Nephron progenitor cell (in vitro differentiated cells): Measurements from ENCODE around the gene NFKB1.
"Not testable (repeated sequence)": the region's sequence is repeated elsewhere in the genome, so short reads cannot be mapped to it uniquely, and the experiment has no call there.

Experiments
- DNase-seq: peaks from one replicate; pipeline ENCODE4 v3.0.0; 2021
- H3K27ac Mint-ChIP-seq: 2 replicates; pipeline ENCODE4 v1.8.0; 2021; ENCODE audit warnings: mild to moderate bottlenecking, moderate library complexity, mixed read lengths
- H3K27me3 Mint-ChIP-seq: 2 replicates; pipeline ENCODE4 v1.8.0; 2021; ENCODE audit warnings: mild to moderate bottlenecking, low read depth, mixed read lengths; ENCODE audit not compliant: poor library complexity
- H3K36me3 Mint-ChIP-seq: 2 replicates; pipeline ENCODE4 v1.8.0; 2021; ENCODE audit warnings: low read depth, mixed read lengths
- H3K4me1 Mint-ChIP-seq: 2 replicates; pipeline ENCODE4 v1.8.0; 2021; ENCODE audit warnings: mixed read lengths
- H3K4me3 Mint-ChIP-seq: 2 replicates; pipeline ENCODE4 v1.8.0; 2021; ENCODE audit warnings: mild to moderate bottlenecking, moderate library complexity, mixed read lengths
- H3K9me3 Mint-ChIP-seq: 2 replicates; pipeline ENCODE4 v1.8.0; 2021; ENCODE audit warnings: mild to moderate bottlenecking, moderate library complexity, mixed read lengths
- TF ChIP-seq, protein P1 (sequence below): fragments of 200-600 bp; sonication (generic); IDR thresholded peaks from 2 replicates; pipeline ENCODE4 v1.5.0; 2021; ENCODE audit warnings: antibody characterized with exemption

The NFKB1 gene

DNA sequence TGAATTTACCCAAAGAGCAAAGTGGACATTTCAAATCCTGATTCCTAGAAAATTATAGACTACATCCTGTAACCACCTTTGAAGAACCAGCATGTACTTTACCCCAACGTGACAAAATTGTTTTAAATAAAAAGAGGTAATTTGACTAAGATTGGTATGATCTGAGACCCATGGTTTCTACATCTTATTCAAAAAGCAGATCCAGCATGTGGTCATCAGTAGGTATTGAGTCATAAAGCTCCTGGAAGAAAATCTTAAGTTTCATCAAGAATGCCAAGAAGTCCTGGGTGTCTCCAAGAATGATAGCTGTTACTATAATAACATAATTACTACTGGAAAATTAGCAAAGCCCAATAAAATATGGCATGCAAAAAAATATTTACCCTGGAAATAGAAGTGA is 61.8 kb downstream of the NFKB1 start:
- H3K27me3 Mint-ChIP-seq: no peaks in the 10 kb centered on the region
- TF ChIP-seq, protein P1, sequence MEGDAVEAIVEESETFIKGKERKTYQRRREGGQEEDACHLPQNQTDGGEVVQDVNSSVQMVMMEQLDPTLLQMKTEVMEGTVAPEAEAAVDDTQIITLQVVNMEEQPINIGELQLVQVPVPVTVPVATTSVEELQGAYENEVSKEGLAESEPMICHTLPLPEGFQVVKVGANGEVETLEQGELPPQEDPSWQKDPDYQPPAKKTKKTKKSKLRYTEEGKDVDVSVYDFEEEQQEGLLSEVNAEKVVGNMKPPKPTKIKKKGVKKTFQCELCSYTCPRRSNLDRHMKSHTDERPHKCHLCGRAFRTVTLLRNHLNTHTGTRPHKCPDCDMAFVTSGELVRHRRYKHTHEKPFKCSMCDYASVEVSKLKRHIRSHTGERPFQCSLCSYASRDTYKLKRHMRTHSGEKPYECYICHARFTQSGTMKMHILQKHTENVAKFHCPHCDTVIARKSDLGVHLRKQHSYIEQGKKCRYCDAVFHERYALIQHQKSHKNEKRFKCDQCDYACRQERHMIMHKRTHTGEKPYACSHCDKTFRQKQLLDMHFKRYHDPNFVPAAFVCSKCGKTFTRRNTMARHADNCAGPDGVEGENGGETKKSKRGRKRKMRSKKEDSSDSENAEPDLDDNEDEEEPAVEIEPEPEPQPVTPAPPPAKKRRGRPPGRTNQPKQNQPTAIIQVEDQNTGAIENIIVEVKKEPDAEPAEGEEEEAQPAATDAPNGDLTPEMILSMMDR: no peak
- no peak for DNase-seq
- H3K9me3 Mint-ChIP-seq: no peaks in the 10 kb centered on the region
- no peak overlapping the region for H3K27ac Mint-ChIP-seq
- no peak overlapping the region for H3K4me3 Mint-ChIP-seq
- H3K36me3 Mint-ChIP-seq: no peaks in the 10 kb centered on the region
- H3K4me1 Mint-ChIP-seq: no peaks in the 10 kb centered on the region

DNA sequence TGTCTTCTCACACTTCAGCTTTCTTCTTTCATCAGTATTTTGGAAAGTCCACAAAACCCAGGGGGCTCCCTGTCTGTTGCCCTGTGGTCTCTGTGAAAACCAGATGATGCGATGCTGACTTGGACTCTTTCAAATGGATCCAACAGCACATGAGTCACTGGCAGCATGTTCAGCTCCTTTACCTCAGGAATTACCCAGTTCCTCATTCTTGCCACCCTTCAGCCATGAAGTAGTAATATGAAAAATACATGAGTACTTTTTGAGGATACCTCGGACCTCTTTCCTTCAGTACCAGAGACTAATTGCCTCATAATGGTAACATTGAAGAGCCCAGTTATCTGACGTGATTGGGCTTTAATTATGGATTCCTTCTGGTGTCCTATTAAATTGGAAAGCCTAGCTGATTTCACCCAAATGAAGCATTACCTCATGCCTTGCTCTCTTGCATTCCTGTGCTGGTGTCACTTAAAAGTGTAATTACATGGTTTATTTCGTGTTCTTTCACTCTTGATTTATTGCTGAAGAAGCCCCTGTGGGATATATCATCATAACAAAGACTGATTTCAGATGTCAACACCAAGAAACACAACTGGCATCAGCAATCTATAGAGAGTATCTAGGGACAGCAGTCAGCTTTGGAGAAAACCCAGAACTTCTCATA is 63.4 kb downstream of the NFKB1 start:
- no peaks in the 10 kb centered on the region for H3K36me3 Mint-ChIP-seq
- no peaks in the 10 kb centered on the region for H3K4me1 Mint-ChIP-seq
- no peak overlapping the region for H3K4me3 Mint-ChIP-seq
- H3K27ac Mint-ChIP-seq: no peak overlapping the region
- no peaks in the 10 kb centered on the region for H3K9me3 Mint-ChIP-seq
- no peak for DNase-seq
- TF ChIP-seq, protein P1: no peak
- no peaks in the 10 kb centered on the region for H3K27me3 Mint-ChIP-seq

DNA sequence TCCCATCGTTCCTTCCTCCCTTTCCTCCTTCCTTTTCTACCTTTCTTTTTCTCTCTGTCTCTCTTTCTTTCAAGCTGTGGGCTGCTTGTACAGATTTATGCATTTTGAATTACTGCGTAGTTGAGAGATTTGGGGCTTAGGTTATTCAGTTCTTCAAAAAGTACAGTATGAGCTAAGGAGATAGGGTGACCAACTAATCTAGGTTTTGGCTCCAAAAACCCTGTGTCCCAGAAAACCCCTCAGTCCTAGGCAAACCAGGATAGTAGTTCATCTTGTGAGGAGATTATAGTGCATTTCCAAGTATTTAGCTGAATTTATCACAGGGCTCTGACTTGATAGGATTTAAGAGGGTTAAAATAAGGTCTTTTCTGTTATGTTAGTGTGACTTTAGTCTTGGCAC is 64.5 kb downstream of the NFKB1 start:
- peaks cover 3% of the 10 kb centered on the region for H3K27me3 Mint-ChIP-seq
- H3K9me3 Mint-ChIP-seq: peaks cover 4% of the 10 kb centered on the region
- no peak overlapping the region for H3K27ac Mint-ChIP-seq
- TF ChIP-seq, protein P1: no peak
- peaks cover 5% of the 10 kb centered on the region for H3K36me3 Mint-ChIP-seq
- no peak for DNase-seq
- no peak overlapping the region for H3K4me3 Mint-ChIP-seq
- H3K4me1 Mint-ChIP-seq: no peaks in the 10 kb centered on the region

DNA sequence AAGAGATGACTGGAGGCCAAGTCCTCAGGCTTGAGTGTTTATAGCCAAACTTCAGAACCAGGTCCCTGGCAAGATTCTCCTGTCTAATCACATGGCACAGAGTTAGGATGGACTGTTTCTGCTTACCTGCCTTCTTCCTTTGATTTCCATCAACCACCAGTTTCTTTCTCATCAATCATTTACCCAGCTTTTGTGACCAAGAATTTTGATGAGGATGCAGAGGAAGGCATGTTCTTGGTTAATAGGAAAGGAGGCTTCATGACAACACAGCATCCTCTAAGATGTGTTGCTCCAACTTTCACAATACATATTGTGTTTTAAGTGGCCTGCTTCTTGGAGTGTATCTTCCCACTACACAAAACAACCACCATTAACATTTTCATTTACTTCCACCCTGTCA is 65.3 kb downstream of the NFKB1 start:
- peaks cover 3% of the 10 kb centered on the region for H3K27me3 Mint-ChIP-seq
- no peaks in the 10 kb centered on the region for H3K4me1 Mint-ChIP-seq
- DNase-seq: no peak
- H3K36me3 Mint-ChIP-seq: peaks cover 10% of the 10 kb centered on the region
- peaks cover 5% of the 10 kb centered on the region for H3K9me3 Mint-ChIP-seq
- no peak overlapping the region for H3K27ac Mint-ChIP-seq
- TF ChIP-seq, protein P1: no peak
- no peak overlapping the region for H3K4me3 Mint-ChIP-seq

DNA sequence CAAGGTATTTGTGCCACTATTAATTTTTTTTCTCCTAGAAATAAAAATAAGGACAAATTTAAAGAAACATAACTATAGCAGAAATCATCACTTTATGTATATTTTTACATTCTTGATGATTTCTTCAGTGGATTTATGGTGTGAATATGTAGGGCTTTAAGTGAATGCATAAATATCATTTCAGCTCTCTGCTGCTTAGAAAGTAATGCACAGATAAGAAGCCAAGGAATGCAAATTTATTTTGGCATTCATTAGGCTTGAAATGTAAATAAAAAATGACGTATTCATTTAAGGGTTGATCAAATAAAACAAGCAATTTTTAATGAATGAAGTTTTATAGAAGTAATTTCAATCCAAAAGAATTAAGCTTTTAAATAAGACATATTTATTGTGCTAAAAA is 66.3 kb downstream of the NFKB1 start:
- peaks cover 11% of the 10 kb centered on the region for H3K36me3 Mint-ChIP-seq
- peaks cover 5% of the 10 kb centered on the region for H3K9me3 Mint-ChIP-seq
- no peaks in the 10 kb centered on the region for H3K4me1 Mint-ChIP-seq
- DNase-seq: no peak
- H3K27me3 Mint-ChIP-seq: peaks cover 3% of the 10 kb centered on the region
- TF ChIP-seq, protein P1: no peak
- H3K27ac Mint-ChIP-seq: no peak overlapping the region
- H3K4me3 Mint-ChIP-seq: no peak overlapping the region

DNA sequence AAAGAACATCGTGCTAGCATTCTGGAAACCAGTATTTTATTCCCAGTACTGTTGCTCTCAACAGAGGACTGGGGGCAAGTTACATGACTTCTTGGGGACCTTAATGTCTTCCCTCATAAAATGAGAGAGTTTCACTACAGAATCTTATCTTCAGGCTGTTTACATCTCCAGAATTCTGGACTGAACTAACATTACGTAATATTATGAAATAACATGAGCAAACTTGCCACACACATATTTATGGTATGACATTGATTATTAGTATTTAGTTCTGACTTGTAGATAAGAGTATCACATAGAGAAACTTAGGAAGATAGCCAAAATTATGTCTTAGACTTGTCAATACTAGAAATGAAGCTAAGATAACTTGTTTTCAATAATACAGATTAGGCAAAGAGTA is 68.0 kb downstream of the NFKB1 start:
- TF ChIP-seq, protein P1: no peak
- H3K9me3 Mint-ChIP-seq: peaks cover 5% of the 10 kb centered on the region
- H3K4me1 Mint-ChIP-seq: no peaks in the 10 kb centered on the region
- H3K27me3 Mint-ChIP-seq: peaks cover 3% of the 10 kb centered on the region
- DNase-seq: no peak
- no peak overlapping the region for H3K27ac Mint-ChIP-seq
- H3K4me3 Mint-ChIP-seq: no peak overlapping the region
- peaks cover 17% of the 10 kb centered on the region for H3K36me3 Mint-ChIP-seq

DNA sequence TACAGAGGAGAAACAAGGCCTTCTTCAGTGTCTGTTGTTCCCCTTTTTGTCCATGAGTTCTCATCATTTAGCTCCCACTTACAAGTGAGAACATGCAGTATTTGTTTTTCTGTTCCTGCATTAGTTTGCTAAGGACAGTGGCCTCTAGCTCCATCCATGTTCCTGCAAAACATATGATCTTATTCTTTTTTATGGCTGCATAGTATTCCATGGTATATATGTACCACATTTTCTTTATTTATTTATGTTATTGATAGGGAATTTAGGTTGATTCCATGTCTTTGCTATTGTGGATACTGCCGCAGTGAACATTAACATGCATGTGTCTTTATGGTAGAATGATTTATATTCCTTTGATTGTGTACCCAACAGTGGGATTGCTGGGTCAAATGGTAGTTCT is 69.1 kb downstream of the NFKB1 start:
- H3K27me3 Mint-ChIP-seq, H3K27ac Mint-ChIP-seq, H3K4me1 Mint-ChIP-seq, H3K9me3 Mint-ChIP-seq, H3K4me3 Mint-ChIP-seq, DNase-seq: not testable (repeated sequence)
- H3K36me3 Mint-ChIP-seq: peaks cover 17% of the 10 kb centered on the region
